ENCODE data around the gene ING5.

- TF ChIP-seq CTCF (IDR thresholded peaks at IDR 0.05) = no peak
- no peak for TF ChIP-seq EP300 (IDR thresholded peaks at IDR 0.05)
Observed at GRCh38 chr2:241774419-241775222, 72.8 kb downstream of the ING5 start.
